ENCODE data around the gene KRTAP1-3. TPM values are rescaled to one million over a fixed set of nuclear protein-coding genes. Genes with fewer than 3 reads are reported as not detected.

KRTAP1-3 gene
- polyA plus RNA-seq, 1 experiment, result not detected

DNA sequence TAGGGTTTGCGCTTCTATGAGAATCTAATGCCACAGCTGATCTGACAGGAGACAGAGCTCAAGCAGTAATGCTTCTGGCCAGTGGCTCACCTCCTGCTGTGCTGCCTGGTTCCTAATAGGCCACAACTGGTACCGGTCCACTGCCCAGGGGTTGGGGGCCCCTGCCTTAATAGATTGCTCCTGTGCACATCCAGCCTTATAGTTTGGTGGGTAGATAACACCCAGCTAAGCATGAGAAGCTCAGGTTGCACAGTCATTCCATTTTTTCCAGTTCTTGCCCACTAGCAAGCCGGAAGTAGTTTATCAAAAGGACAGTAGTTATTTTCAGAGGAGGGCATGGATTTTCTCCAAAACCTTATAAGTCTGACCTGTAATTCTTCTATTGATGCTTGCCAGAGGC is 15.3 kb downstream of the KRTAP1-3 start:
- POLR2A ChIA-PET, result interaction anchor here (0.6 kb wide), 1 partner anchor 266 kb away, joined by 5 read pairs; no protein-coding TSS in a partner anchor
- DNase-seq (ENCODE audit: low read depth), result no peak
- TF ChIP-seq, protein P1, sequence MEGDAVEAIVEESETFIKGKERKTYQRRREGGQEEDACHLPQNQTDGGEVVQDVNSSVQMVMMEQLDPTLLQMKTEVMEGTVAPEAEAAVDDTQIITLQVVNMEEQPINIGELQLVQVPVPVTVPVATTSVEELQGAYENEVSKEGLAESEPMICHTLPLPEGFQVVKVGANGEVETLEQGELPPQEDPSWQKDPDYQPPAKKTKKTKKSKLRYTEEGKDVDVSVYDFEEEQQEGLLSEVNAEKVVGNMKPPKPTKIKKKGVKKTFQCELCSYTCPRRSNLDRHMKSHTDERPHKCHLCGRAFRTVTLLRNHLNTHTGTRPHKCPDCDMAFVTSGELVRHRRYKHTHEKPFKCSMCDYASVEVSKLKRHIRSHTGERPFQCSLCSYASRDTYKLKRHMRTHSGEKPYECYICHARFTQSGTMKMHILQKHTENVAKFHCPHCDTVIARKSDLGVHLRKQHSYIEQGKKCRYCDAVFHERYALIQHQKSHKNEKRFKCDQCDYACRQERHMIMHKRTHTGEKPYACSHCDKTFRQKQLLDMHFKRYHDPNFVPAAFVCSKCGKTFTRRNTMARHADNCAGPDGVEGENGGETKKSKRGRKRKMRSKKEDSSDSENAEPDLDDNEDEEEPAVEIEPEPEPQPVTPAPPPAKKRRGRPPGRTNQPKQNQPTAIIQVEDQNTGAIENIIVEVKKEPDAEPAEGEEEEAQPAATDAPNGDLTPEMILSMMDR (IDR thresholded peaks at IDR 0.05; ENCODE audit: insufficient read depth, low read depth, low read length), result no peak
- H3K36me3 ChIP-seq (ENCODE audit: control insufficient read depth, insufficient read depth, low read length), result no peaks in the 10 kb centered on the region
- H3K27me3 ChIP-seq (ENCODE audit: control insufficient read depth, insufficient read depth, low read length), result no peaks in the 10 kb centered on the region
- no peak overlapping the region for H3K4me3 ChIP-seq (ENCODE audit: low read depth, low read length)
- CTCF ChIA-PET, result interaction anchor here (0.8 kb wide), 1 partner anchor 477 kb away, joined by 3 read pairs; no protein-coding TSS in a partner anchor

DNA sequence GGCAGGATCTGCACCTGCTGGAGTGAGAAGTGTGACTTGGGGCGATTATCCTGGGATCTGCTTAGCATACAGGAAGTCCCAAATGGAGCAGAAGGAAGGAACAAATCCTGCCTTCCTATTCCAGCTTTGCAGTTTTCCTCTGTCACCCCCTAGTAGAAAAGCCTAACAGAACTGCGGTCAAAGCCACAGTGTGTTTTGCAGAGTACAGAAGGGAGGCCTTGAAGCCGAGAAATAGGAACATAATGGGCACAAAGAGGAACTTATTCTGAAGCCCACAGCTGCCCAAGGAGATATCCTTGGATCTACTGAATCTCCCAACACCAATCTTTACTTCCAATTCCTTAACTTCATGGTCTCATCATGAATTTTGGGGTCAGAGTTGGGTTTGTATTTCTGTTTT is 16.1 kb downstream of the KRTAP1-3 start:
- CTCF ChIA-PET, result interaction anchor here (0.6 to 1.2 kb wide), 4 partner anchors 10 to 727 kb away, joined by 3 to 5 read pairs (median 3); no protein-coding TSS in a partner anchor
- DNase-seq (ENCODE audit: low read depth), result no peak
- POLR2A ChIA-PET, result interaction anchor here (0.6 kb wide), 1 partner anchor 40 kb away, joined by 5 read pairs; no protein-coding TSS in a partner anchor
- Histone ChIP-seq H3K4me3 (ENCODE audit: low read depth, low read length) (no peak overlapping the region), H3K36me3 (ENCODE audit: control insufficient read depth, insufficient read depth, low read length) (no peaks in the 10 kb centered on the region), H3K27me3 (ENCODE audit: control insufficient read depth, insufficient read depth, low read length) (no peaks in the 10 kb centered on the region)
- TF ChIP-seq, protein P1 (IDR thresholded peaks at IDR 0.05; ENCODE audit: insufficient read depth, low read depth, low read length), result no peak

DNA sequence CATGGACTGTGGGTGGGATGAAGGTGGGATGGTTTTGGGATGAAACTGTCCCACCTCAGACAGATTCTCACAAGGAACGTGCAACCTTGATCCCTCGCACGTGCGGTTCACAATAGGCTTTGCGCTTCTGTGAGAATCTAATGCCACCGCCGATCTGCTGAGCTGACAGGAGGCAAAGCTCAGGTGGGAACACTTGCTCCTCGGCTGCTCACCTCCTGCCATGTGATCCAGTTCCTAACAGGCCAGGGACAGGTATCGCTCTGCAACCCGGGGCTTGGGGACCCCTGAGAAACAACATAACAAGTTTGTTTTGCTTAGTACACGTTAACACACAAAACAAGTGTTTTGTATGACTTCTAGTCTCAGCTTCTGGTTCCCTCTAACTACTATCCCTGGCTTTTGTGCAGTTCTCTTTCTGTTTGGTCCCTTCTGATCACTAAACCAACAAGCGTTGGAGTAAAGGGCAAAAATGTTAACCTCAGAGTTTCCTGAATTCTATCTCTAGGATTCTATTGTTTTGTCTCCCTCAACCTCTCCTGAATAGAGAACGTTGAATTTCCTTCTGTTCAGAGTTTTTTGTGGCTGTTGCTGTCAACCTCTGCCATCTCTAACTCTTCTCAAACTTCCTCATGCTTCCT is 18.0 kb downstream of the KRTAP1-3 start:
- H3K27me3 ChIP-seq (ENCODE audit: control insufficient read depth, insufficient read depth, low read length), result no peaks in the 10 kb centered on the region
- DNase-seq (ENCODE audit: low read depth), result no peak
- H3K36me3 ChIP-seq (ENCODE audit: control insufficient read depth, insufficient read depth, low read length), result no peaks in the 10 kb centered on the region
- ChIA-PET POLR2A (no interaction called here), CTCF (interaction anchor here (0.6 to 1.3 kb wide), 3 partner anchors 43 to 631 kb away, joined by 3 to 4 read pairs (median 3); no protein-coding TSS in a partner anchor)
- TF ChIP-seq, protein P1 (IDR thresholded peaks at IDR 0.05; ENCODE audit: insufficient read depth, low read depth, low read length), result no peak
- H3K4me3 ChIP-seq (ENCODE audit: low read depth, low read length), result no peak overlapping the region

DNA sequence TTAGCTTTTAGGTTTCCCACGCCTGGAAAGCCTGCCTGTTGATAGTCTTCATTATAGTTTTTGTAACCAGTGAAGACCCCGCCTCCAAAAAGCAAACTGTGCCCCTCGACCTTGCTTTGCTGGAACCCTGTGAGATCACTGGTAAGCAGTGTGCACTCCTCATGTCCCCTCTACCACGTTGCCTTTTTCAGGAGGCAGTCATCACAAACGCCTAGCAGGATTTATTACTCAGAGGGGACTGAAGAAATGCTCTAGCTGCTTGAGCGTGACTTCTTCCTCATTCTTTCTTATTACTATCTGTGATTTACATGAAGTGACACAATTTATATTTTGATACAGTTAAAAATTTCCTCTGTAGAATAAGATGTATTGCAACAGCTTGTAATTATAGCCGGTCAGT is 19.2 kb downstream of the KRTAP1-3 start:
- Histone ChIP-seq H3K36me3 (ENCODE audit: control insufficient read depth, insufficient read depth, low read length) (no peaks in the 10 kb centered on the region), H3K27me3 (ENCODE audit: control insufficient read depth, insufficient read depth, low read length) (no peaks in the 10 kb centered on the region), H3K4me3 (ENCODE audit: low read depth, low read length) (no peak overlapping the region)
- ChIA-PET CTCF (interaction anchor here (1.0 to 1.3 kb wide), 3 partner anchors 8 to 632 kb away, joined by 3 to 4 read pairs (median 3); no protein-coding TSS in a partner anchor), POLR2A (no interaction called here)
- TF ChIP-seq, protein P1 (IDR thresholded peaks at IDR 0.05; ENCODE audit: insufficient read depth, low read depth, low read length), result no peak
- DNase-seq (ENCODE audit: low read depth), result no peak

DNA sequence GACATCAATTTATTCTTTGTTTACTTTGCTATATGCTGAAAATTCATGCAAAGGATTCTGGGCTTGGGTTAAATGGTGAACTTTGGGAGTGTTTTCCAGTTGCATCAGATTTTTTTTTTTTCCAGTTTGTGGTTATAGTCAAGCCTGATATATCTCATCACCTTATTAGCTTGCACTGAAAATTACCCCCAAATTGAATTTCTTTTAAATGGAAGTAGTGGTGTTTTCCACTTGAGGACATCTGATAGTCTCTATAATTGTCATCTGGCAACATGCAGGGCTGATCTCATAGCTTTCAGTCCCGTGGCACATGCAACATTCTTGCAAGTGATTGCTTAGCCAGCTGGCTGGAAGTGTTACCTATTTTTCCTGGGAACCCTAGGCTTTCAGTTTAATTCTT is 21.1 kb downstream of the KRTAP1-3 start:
- ChIA-PET CTCF (interaction anchor here (1.0 to 2.0 kb wide), 5 partner anchors 11 to 649 kb away, joined by 3 to 7 read pairs (median 3); partner anchors contain the start of gene KRTAP1-5), POLR2A (interaction anchor here (0.6 to 0.7 kb wide), 2 partner anchors 13 to 86 kb away, joined by 5 read pairs; partner anchors contain the start of gene KRTAP1-5)
- TF ChIP-seq, protein P1 (IDR thresholded peaks at IDR 0.05; ENCODE audit: insufficient read depth, low read depth, low read length), result no peak
- Histone ChIP-seq H3K36me3 (ENCODE audit: control insufficient read depth, insufficient read depth, low read length) (no peaks in the 10 kb centered on the region), H3K4me3 (ENCODE audit: low read depth, low read length) (no peak overlapping the region), H3K27me3 (ENCODE audit: control insufficient read depth, insufficient read depth, low read length) (no peaks in the 10 kb centered on the region)
- DNase-seq (ENCODE audit: low read depth), result peak; percentile 71

Measured in BJ (cell line).